Islet precursor cell (in vitro differentiated cells): Measurements from ENCODE around the gene KAZALD1.

Experiments
- DNase-seq: peaks from one replicate; pipeline ENCODE4 v3.0.0-alpha.2; 2018

Gene KAZALD1

DNA sequence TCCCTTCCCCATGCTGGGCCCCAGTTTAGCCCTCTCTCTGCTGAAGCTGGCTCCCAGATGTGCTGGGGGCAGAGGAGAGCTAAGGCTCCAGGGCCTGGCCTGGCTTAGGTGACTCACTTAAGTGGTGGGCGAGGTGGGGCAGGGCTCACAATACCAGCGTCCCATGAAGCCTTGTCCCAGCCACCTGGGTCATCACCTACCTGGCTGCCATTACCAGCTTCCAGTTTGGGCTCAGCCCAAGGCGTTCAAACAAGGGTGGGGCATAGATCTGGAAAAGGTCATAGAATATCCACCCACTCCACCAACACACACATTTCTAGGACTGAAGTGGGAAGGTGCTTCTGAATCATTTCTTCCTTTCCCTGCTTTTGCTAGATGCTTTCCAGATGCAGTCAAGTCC is 8.3 kb downstream of the KAZALD1 start:
- DNase-seq: no peak

DNA sequence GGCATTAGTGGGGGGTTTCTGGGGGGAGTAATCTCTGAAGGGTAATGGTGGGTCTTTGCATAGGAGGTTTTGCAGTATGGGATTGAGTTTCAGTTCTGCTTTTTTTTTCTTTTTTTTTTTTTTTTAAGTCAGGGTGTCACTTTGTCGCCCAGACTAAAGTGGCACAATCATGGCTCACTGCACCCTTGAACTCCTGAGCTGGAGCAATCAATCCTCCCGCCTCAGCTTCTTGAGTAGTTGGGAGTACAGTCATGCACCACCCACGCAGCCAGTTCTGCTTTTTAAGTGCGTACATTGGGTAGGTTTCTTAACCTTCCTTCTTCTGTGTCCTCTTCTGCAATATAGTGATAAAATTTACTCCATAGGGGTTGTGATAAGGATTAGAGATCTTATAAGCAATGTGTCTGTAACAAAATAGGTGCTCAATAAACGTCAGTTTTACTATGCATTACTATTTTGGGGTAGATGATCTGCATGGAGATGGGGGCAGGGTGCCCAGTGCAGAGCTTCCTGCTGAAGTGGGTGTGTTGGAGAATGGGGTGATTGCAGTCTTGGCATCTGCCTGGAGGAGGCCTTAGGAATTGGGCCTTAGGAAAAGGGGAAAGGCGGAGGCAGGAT is 9.6 kb downstream of the KAZALD1 start:
- DNase-seq: no peak

DNA sequence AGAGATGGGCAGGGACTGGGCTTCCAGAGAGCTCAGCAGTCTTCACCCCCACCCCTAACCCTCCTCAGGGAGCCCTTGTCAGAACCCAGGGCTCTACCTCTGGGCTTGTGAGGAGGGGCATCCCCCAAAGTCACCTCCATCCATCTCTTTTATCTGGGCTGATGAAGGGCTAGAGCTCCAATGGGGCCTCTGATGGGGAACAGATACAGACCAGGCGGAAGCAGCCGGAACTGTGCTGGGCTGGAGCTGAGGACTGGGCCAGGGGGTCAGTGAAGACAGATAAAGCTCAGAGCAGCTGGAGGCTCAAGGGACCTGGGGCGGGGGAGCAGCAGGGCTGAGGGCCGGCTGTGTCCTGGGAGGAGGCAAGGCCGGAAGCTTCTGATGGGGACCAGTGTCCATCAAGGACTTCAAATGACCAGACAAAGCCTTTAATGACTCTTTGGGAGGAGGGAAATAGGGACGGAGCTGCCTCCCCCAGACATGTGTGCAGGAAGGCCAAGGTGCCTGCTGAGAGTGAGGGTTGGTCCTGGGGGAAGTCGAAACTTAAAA is 10.2 kb downstream of the KAZALD1 start:
- no peak for DNase-seq

DNA sequence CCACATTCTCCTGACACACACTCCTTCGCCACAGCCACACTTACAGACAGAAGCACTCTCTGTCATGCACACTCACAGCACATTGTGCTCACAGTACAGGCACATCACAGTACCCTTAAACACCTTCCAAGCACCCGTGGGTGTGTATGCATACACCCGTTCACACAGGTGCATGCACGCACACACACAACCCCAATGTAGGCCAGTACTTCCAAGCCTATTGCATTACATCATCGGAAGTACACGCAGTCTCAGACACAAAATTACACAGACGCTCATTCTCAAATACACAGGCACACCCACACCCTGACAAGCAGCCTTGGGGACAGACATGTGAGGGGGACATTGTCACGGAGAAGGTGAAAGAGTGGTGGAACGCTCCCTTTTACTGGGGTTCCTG is 11.1 kb downstream of the KAZALD1 start:
- no peak for DNase-seq

DNA sequence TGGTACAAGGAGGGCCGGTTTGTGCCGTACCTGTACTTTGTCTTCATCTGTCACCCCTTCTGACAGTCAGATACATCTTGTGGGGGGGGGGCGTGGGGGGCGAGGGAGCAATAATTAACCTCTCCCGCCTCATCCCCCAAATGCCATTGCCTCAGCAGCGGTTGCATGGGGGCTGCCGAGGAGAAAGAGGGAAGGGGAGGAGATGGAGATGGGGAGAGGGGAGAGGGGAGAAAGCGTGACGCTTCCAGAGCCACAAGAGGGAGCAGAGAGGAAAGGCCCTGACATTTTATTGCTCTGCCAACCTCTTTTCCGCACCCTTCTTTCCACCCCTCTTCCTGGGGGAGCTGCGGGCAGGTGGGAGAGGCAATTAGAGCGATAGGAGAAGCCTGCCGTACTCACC is 11.8 kb downstream of the KAZALD1 start:
- DNase-seq: no peak

DNA sequence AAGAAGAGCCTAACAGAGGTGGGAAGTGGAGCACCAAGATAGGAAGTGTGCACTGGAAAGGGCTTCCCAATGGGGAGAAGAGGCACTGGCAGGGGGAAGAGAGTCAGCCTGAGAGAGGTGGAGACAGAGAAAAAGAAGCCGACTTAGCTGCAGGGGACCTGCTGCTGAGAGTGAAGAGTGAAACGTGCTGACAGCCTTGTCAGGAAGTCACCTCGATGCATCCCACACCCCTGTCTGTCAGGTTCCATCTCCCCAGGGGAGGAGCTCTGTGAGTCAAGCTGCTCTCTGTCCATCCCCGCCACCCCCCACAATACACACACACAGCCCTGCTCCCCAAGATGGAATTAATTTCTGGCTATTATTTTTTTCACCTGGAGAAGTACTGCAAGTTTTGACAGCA is 14.0 kb downstream of the KAZALD1 start:
- DNase-seq: no peak

DNA sequence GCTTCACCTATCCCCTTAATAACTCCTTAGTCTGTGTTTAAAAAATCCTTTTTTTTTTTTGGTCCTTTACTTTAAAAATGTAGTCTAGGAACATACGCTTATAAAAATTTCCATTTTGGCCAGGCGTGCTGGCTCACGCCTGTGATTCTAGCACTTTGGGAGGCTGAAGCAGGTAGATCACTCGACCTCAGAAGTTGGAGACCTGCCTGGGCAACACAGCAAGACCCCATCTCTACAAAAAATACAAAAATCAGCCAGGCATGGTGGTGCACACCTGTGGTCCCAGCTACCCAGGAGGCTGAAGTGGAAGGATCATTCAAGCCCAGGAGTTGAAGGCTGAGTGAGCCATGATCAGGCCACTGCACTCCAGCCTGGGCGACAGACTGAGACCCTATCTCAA is 14.8 kb downstream of the KAZALD1 start:
- no peak for DNase-seq

DNA sequence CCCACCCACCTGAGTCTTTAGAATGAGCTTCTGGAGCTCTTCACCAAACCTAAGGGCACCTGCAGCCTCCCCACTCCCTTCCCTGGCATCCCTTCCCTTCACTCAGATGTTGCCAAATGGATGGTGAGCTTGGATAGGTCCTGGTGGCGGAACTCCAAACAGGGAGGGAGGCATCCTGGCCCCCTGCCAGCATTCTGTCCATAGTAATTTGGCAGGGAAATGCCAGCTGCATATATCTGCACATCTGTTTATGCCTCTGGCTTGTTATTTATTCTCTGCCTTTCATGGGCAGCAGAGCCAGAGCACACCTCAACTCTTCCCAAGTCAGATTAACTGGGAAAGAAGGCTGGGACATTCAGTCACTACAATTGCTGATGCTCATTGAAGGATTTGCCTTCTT is 18.1 kb downstream of the KAZALD1 start:
- DNase-seq: no peak

DNA sequence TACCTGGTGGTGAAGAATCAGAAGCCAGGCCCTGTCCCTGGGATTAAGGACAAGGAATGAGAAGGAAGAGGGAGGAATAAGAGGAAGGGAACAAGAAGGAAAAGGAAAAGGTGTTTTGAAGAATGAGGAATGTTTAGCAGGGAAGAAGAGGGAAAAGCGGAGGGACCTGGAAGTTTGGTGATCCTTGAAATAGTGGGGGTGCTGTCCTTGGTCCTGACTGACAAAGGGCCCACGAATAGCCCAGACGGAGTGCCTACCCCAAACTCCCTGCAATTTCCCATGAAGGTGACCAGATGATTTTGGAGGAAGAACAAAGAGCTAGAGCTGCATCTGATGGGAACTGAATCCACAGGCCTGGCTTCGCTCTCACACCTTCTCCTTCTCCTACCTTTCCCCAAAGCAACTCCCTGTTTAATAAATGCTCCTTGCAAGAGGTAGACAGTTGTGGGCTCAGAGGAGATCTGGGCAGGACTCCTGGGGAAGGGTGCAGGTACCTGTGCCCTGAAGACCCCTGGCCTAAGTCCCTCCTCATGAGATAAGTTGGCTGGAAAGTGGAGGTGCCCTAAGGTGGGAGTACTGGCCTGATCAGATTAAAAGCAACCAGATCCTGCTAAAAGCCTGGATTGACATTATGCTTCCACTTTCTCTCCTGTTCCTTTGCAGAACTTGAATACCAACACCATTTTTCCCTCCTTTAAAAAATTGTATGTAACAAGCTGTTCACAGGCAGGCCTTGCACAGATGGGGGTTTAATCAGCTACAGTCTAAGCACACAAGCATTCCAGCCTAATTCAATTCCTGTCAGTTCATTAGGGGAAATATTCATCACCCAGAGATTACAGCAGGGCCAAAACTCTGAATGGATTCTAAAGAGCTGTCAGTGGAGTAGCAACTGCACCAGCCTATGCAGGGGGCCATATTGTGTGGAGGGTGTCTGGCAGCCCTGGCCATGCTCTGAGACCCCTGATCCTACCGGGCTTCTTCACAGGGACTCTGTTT is 19.4 kb downstream of the KAZALD1 start:
- DNase-seq: no peak

DNA sequence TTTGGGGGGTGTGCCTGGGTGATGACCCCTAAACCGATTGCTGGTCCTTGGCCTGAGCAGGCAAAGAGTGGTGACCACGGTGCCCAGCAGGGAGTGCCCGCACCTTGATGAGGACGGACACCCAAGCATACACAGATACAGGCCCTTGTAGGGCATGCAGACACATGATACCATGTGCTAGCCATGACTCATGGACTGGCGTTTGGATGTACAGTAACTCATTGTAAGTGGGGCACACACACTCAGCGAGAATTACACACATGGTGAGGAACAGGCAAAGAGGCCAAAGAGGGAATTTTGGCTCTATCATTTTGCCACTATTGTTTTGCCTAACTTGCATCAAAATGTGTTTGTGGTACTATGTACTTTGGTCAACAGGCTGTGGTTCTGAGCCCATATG is 24.1 kb downstream of the KAZALD1 start:
- no peak for DNase-seq

DNA sequence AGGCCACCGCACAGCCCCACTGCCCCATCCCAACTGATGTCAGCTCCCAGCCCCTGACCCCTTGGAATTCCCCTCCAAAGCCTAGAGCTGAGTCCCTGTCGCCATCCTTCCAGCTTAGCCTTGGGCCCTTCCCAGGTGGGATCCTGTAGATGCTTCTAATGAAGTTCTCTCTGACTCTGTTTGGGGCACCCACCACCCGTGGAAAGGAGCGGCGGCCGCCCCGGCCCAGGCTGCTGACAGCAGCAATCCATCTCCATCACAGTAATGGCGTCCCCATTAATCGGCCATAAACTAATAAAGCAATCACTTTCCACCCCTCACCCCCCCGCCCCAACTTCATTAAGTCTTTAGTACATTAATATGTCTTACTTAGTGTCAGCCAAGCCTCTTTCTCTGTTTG is 25.6 kb downstream of the KAZALD1 start:
- DNase-seq: no peak

DNA sequence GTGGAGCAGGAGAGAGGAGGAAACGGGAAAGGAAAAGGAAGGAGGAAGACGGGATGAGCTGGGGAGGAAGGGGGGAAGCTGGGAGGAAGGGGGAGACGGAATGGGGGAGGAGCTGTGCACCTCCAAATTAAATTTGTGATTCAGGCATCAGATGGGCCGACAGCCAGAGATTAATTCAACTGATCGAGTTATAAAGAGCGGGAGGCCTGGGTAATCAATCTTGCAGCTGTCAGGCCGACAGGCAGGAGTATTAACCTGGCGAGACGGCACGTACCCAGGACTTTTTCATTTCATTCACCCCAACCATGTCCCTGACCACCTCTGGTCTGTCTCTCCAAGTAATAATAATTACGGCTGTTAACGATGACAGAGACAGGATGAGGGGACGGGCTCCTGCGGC is 26.2 kb downstream of the KAZALD1 start:
- DNase-seq: no peak

DNA sequence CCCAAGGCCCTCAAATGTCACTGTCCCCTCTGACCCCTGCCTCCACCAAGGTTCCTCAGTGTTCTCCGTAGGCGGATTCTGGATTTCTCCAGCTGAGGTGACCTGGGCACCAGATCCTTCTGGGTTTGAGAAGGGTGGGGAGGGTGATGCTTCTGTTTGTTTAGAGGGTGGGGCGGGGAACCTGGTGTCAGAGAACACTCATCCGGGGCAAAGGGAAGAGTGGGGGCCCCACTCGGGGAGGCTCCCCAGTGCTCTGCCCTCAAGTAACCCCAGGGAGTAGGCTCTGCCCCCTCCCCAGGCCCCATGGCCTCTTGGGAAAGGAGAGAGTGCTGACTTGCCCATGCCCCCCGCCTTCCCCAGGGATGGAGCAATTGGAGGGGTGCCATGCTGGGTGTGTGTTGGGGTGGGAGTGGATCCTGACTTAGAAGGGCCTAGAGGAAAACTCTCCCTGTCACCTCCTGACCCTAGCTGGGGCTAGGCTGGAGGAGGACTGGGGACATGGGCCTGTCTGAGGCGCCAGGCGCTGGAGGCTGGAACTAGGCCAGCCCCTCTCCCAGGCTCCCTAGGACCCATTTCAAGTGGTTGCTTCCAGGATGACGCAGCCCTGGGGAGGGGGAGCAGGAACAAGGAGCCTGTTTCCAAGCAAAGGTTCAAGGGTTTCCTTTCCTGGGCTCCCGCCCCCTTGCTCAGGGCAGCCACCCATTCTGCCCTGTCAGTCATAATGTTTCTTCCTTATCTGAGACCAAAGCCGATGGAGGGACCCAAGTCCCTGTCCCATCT is 27.9 kb downstream of the KAZALD1 start:
- DNase-seq: no peak

DNA sequence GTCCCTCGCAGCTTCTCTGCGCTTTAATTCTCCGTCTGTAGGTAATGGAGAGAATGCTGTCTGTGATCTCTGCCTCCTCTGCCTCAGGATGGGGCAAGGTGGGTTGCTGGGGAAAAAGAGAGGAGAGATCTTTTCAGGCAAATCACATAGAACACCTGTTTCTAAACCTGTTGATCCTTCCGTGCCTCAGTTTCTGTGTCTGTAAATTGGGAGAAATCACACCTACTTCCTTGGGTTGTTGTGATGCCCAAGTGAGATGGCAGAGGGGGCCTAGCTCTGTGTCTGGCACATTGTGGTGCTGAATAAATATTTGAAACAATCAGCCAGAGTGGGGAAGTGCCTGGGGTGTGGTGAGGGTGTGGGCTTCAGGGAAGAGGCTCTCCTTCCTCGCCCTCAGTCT is 28.8 kb downstream of the KAZALD1 start:
- no peak for DNase-seq

DNA sequence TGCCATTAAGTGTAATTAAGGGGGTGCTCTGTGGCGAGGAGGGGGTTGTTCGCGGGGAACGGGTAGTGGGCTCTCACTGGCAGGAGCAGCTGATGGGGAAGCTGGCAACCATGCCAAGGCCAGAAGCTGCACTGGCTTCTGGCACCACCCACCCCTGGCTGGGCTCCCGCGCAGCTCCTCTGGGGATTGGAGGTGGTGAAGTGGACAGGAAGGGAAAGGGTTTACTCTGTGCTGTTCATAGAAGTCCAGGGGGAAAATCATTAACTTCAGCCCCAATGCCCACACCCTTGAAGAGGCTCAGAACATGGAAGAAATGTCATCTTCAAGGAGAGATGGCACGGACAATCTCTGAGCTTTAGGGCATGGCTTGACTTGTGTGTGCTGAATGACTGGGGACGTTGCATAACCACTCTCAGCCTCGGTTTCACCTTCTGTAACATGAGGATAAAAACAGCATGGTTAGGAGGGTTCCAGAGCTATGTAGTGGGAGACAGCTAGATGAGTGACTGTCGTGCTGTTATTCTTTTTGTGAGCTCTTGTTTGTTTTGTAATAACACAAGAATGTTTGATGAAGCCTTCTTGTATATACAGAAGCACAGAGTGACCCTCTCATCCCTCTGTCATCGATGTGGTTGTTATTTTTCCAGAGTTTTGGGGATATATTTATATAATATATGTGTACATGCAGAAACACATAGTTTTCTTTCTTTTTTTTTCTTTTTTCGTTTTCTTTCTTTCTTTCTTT is 29.9 kb downstream of the KAZALD1 start:
- no peak for DNase-seq

DNA sequence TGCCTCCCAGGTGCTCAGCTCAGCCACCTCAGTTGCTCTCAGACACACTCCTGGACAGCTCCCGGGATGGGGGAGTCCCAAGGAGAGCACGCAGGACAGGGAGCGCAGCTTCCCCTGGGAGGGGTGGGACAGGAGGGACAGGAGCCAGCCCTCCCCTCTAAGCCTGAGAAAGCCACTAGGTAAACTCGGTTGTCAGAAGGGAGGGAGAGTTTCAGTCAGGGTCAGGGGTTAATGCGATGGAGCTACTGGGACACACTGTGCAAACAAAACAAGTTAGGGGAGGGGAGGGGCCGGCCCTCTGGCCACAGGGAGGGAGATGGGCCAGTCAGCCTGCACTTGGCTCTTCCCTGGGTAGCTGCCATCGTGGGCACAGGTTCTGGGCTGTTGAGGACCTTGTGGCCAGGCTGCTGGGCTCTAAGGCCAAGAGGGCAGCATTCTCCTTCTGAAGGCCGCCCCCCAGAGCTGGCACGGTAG is 31.1 kb downstream of the KAZALD1 start:
- DNase-seq: no peak

DNA sequence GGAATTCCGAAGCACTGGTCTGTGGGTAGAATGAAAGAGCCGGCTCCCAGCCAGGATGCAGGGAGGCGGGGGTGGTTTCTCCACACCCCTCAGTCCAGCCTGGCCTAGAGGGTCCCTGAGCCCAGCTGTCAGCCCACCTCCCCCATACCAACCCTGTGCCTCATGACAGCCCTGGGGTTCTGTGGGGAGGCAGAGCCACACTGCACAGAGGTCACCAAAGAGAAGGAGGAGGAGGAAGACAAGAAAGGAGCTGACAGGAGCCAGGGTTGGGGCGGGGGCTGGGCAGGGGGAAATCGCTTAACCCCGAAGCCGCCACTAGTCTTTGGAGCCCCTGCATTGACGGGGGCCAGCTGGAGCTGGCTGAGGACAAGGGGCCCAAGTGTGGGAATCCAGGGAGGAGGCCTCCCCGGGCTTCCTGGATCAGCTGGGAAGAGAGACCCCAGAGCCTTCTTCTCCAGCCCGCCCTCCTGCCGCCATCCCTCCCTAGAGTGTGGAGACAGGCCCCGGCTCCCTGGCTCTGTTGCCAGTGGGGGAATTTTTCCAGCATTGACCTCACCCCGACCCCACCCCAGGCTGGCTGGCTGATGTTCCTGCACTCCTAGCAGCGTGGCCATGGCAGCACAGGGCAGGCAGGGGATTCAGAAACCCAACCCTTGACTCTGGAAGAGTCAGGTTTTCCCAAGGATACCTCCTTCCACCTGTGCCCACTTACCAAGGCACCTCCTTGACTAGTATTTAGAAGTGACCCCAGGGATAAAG is 32.5 kb downstream of the KAZALD1 start:
- no peak for DNase-seq

DNA sequence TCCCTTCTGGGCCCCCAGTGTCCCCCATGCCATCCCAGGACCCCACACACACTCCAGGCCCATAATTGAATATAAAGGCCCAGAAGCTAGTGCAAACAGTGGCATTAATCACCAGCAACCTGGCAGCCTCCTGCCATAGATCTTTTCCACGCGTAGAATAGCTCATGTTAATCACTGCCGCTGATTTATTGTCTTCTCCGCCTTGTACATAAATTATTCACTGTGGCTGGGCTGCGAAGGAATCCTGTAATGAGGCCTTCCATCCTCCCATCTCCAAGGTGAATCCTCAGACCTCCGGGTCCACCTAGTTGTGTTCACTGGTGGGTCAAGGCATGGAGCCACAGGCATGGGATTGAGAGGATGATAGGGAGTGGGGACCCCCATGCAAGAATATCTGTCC is 33.2 kb downstream of the KAZALD1 start:
- no peak for DNase-seq

DNA sequence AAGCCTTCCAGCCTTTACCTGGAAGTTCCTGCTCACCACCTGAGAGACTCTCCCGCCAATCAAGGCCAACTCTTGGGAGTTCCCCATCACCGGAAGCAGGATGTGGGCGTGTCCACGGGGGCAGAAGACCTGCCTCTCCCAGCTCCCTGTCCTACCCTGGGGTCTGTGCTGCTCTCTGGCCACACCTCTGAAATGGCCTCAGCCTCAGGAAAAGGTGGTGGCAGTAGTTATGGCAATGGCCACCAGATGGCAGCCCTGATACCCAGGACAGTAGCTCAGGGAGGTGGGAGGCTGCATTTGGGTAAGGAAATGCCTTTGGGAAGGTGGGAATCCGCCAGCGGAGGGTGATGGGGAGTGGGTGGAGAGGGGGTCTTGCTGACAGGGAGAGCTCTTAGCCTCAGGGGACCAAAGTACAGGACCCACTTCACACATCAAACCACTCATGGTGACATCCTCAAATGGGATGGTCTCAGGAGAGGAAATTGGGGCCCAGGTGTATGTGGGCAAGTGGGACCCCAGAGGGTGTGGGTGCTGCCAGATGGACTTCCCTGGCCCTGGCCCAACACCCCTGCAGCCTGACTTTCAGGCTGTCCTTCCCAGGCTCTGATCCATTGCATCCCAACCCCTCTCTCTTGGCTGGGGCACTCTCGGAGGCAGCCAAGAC is 33.9 kb downstream of the KAZALD1 start:
- DNase-seq: peak; percentile 97

DNA sequence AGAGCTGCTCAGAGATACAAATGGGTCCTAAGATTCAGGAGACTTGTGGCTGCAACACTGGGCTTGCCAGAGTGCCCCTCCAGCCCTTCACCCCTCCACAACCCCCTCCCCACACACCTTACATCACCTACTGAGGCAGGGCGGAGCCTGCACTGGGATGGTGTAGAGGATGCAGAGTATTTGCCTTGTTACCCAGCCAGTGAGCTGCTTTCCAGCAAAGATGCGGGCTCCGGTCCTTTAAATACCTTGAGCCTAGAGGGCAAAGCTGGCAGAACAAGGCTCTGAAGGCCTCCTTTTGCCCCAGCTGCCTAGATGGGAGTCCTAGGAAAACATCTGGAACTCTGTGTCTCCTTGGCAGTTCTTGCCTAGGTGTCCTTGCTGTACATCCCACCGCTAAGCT is 34.6 kb downstream of the KAZALD1 start:
- no peak for DNase-seq

DNA sequence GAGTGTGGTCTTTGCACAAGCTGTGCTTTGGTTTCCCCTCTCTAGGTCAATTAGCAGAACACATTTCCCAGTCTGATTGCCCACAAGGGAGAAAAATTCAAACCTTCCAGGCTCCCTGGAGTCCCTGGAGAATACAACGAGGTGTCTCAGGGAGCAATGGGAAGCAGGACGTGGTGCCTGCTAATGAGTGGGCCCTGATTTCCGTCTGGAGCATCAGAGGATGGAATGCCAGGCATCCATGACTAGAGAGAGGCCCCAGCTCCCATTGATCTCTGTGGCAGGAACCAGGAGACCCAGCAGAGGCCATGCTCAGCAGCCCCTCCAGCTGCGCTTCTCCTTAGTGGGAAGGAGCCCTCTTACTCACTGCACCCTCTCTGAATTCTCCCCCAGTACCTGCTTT is 36.1 kb downstream of the KAZALD1 start:
- peak; percentile 87 for DNase-seq
